HCT116 (cell line): ENCODE results near the gene NUBPL. TPM values are rescaled to one million over a fixed set of nuclear protein-coding genes. Genes with fewer than 3 reads are reported as not detected.

Experiments
- ATAC-seq: fragments of 200-7000 bp; cut with Tn5 transposase; 2 replicates; pipeline ENCODE4 v1.9.1; 2020; ENCODE audit warnings: mild to moderate bottlenecking, moderate library complexity
- BruUV-seq: library from RNA; stranded (reverse); fragments of 400-500 nt; replicated peaks from 2 replicates; lab custom pipeline; 2021; lab: Mats Ljungman, UMichigan
- CTCF ChIA-PET: fragments of 300-600 bp; sonication (Branson Sonifier 250); formaldehyde crosslinking; loops from one replicate; lab custom pipeline; 2021; ENCODE audit warnings: antibody characterized with exemption; lab: Charles Lee
- POLR2A ChIA-PET: fragments of 300-600, 350-600 bp; sonication (Branson Sonifier 250); formaldehyde crosslinking; loops from one replicate; lab custom pipeline; 2021; ENCODE audit warnings: antibody characterized with exemption; lab: Charles Lee
- RAD21 ChIA-PET, 2 experiments: fragments of 300-600 bp; sonication (Branson Sonifier 250); formaldehyde crosslinking; loops; one replicate each; lab custom pipeline; 2023; ENCODE audit warnings: low total read pairs in 2 of 2; ENCODE audit not compliant: uncharacterized antibody in 2 of 2, unreplicated experiment in 2 of 2, low non-redundant PET in 1 of 2; lab: Charles Lee
- DNase-seq: peaks from one replicate; pipeline ENCODE4 v3.0.0-alpha.2; 2010; ENCODE audit warnings: low read depth, low spot score
- H2AFZ ChIP-seq: fragments of 200-600 bp; shearing (Covaris generic), sonication (generic); 2 replicates; pipeline ENCODE4 v1.6.1; 2017; ENCODE audit warnings: low read depth, mixed run types, mixed read lengths, antibody characterized with exemption, low read length; ENCODE audit not compliant: poor library complexity, severe bottlenecking
- H3K27ac ChIP-seq: 2 replicates; pipeline ENCODE4 v1.5.1; 2012; ENCODE audit warnings: low read depth, low read length
- H3K27me3 ChIP-seq: fragments of 200-600 bp; sonication (generic); 2 replicates; pipeline ENCODE4 v1.6.1; 2016; ENCODE audit warnings: mixed run types, low read length, mixed read lengths; ENCODE audit not compliant: insufficient read depth
- H3K36me3 ChIP-seq, 2 experiments: fragments of 200-500 bp in 1 of 2; fragments of 200-600 bp in 1 of 2; sonication (Bioruptor generic) in 1 of 2; sonication (generic) in 1 of 2; 2 replicates each; pipeline versions ENCODE4 v1.5.1 to v1.6.1; 2014 to 2016; ENCODE audit warnings: low read length in 2 of 2, inconsistent platforms in 1 of 2, mixed read lengths in 1 of 2, mixed run types in 1 of 2; ENCODE audit not compliant: insufficient read depth in 2 of 2, control insufficient read depth in 1 of 2
- H3K4me1 ChIP-seq, 2 experiments: fragments of 200-600 bp in 1 of 2; sonication (generic) in 1 of 2; 2 replicates each; pipeline versions ENCODE4 v1.5.1 to v1.6.1; 2012 to 2017; ENCODE audit warnings: low read length in 2 of 2, inconsistent platforms in 1 of 2, mild to moderate bottlenecking in 1 of 2, mixed read lengths in 1 of 2, mixed run types in 1 of 2, moderate library complexity in 1 of 2; ENCODE audit not compliant: insufficient read depth in 2 of 2, control insufficient read depth in 1 of 2
- H3K4me2 ChIP-seq: fragments of 200-600 bp; sonication (generic); 2 replicates; pipeline ENCODE4 v1.6.1; 2017; ENCODE audit warnings: mixed run types, low read length, mixed read lengths
- H3K4me3 ChIP-seq, 2 experiments: fragments of 200-600 bp in 1 of 2; sonication (generic) in 1 of 2; replicated peaks in 1 of 2; 2 replicates each; pipeline ENCODE4 v1.5.1; 2011 to 2016; ENCODE audit warnings: low read length in 2 of 2, control low read depth in 1 of 2, low read depth in 1 of 2, mild to moderate bottlenecking in 1 of 2, mixed read lengths in 1 of 2, mixed run types in 1 of 2
- H3K79me2 ChIP-seq: fragments of 200-600 bp; sonication (generic); 2 replicates; pipeline ENCODE4 v1.6.1; 2017; ENCODE audit warnings: mild to moderate bottlenecking, mixed run types, low read length, moderate library complexity, mixed read lengths; ENCODE audit not compliant: insufficient read depth
- H3K9ac ChIP-seq: fragments of 200-600 bp; sonication (generic); 2 replicates; pipeline ENCODE4 v1.6.1; 2016; ENCODE audit warnings: low read length, mixed read lengths
- H3K9me2 ChIP-seq: fragments of 200-600 bp; sonication (generic), shearing (Covaris generic); 2 replicates; pipeline ENCODE4 v1.6.1; 2017; ENCODE audit warnings: mixed run types, mild to moderate bottlenecking, moderate library complexity; ENCODE audit not compliant: insufficient read depth
- H3K9me3 ChIP-seq, 2 experiments: fragments of 200-500 bp in 1 of 2; fragments of 200-600 bp in 1 of 2; sonication (Bioruptor generic) in 1 of 2; sonication (generic) in 1 of 2; 2 replicates each; pipeline ENCODE4 v1.6.1; 2014 to 2017; ENCODE audit warnings: low read length in 2 of 2, mixed read lengths in 2 of 2, inconsistent platforms in 1 of 2, low read depth in 1 of 2, mild to moderate bottlenecking in 1 of 2, mixed run types in 1 of 2, moderate library complexity in 1 of 2; ENCODE audit not compliant: control insufficient read depth in 1 of 2, insufficient read depth in 1 of 2
- H4K20me1 ChIP-seq: fragments of 200-600 bp; sonication (generic), shearing (Covaris generic); 2 replicates; pipeline ENCODE4 v1.6.1; 2017; ENCODE audit warnings: mixed run types, mild to moderate bottlenecking, moderate library complexity; ENCODE audit not compliant: insufficient read depth
- EGR1 ChIP-seq: IDR thresholded peaks from 2 replicates; pipeline ENCODE4 v1.6.1; 2012; ENCODE audit warnings: low read depth
- SIN3A ChIP-seq: IDR thresholded peaks from 2 replicates; pipeline ENCODE4 v1.6.1; 2012; ENCODE audit warnings: low read depth
- SP1 ChIP-seq: IDR thresholded peaks from 2 replicates; pipeline ENCODE4 v1.6.1; 2012; ENCODE audit warnings: low read depth
- intact Hi-C: fragments of 100-400 bp; cut with micrococcal nuclease; formaldehyde crosslinking; loops from 2 replicates; pipeline ENCODE4 v1.10.0; 2022
- total RNA-seq: library from RNA; stranded (reverse); gene quantifications from one replicate; pipeline ENCODE4 v1.2.1, GENCODE V29; 2021; ENCODE audit not compliant: unreplicated experiment
- TF ChIP-seq, protein P1 (sequence below): IDR thresholded peaks from 2 replicates; pipeline ENCODE4 v1.6.1; 2012
- TF ChIP-seq, protein P2 (sequence below): IDR thresholded peaks from 2 replicates; pipeline ENCODE4 v1.6.1; 2012; ENCODE audit warnings: low read depth
- TF ChIP-seq, protein P3 (sequence below), 3 experiments: fragments of 200-600 bp in 1 of 3; sonication (generic) in 1 of 3; IDR thresholded peaks in 2 of 3; conservative IDR thresholded peaks in 1 of 3; 2 replicates each; pipeline ENCODE4 v1.5.1; 2012 to 2017; ENCODE audit warnings: low read depth in 2 of 3, low read length in 2 of 3, antibody characterized with exemption in 1 of 3, borderline replicate concordance in 1 of 3, control low read depth in 1 of 3, mild to moderate bottlenecking in 1 of 3, mixed read lengths in 1 of 3, mixed run types in 1 of 3, moderate library complexity in 1 of 3; ENCODE audit not compliant: insufficient read depth in 1 of 3

NUBPL gene
- total RNA-seq, 1 experiment from 2014 or later: 11.3 TPM

DNA sequence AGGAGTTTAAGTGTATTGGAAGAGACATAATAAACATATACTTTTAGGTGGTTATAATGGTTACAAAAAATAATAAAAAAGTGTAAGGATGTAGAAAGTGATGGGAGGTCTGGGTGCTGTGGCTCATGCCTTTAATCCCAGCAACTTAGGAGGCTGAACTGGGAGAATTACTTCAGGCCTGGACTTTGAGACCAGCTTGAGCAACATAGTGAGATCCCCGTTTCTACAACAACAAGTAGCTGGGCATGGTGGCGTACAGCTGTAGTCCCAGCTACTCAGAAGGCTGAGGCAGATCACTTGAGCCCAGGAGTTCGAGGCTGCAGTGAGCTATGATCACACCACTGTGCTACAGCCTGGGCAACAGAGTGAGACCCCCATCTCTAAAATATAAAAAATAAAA, 19.0 kb downstream of the NUBPL start:
- no peak for ATAC-seq
- H3K9me3 ChIP-seq: no peaks in the 10 kb centered on the region
- BruUV-seq: no TSS peak
- H3K9ac ChIP-seq: no peak overlapping the region
- ChIA-PET RAD21 (no interaction called here), CTCF (no interaction called here), POLR2A (no interaction called here)
- intact Hi-C loops: no loop called here
- H3K4me1 ChIP-seq: no peaks in the 10 kb centered on the region
- TF ChIP-seq, protein P1, sequence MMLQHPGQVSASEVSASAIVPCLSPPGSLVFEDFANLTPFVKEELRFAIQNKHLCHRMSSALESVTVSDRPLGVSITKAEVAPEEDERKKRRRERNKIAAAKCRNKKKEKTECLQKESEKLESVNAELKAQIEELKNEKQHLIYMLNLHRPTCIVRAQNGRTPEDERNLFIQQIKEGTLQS: no peak
- TF ChIP-seq, protein P2, sequence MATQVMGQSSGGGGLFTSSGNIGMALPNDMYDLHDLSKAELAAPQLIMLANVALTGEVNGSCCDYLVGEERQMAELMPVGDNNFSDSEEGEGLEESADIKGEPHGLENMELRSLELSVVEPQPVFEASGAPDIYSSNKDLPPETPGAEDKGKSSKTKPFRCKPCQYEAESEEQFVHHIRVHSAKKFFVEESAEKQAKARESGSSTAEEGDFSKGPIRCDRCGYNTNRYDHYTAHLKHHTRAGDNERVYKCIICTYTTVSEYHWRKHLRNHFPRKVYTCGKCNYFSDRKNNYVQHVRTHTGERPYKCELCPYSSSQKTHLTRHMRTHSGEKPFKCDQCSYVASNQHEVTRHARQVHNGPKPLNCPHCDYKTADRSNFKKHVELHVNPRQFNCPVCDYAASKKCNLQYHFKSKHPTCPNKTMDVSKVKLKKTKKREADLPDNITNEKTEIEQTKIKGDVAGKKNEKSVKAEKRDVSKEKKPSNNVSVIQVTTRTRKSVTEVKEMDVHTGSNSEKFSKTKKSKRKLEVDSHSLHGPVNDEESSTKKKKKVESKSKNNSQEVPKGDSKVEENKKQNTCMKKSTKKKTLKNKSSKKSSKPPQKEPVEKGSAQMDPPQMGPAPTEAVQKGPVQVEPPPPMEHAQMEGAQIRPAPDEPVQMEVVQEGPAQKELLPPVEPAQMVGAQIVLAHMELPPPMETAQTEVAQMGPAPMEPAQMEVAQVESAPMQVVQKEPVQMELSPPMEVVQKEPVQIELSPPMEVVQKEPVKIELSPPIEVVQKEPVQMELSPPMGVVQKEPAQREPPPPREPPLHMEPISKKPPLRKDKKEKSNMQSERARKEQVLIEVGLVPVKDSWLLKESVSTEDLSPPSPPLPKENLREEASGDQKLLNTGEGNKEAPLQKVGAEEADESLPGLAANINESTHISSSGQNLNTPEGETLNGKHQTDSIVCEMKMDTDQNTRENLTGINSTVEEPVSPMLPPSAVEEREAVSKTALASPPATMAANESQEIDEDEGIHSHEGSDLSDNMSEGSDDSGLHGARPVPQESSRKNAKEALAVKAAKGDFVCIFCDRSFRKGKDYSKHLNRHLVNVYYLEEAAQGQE: no peak
- TF ChIP-seq SIN3A: no peak
- no peak for TF ChIP-seq EGR1
- TF ChIP-seq, protein P3, sequence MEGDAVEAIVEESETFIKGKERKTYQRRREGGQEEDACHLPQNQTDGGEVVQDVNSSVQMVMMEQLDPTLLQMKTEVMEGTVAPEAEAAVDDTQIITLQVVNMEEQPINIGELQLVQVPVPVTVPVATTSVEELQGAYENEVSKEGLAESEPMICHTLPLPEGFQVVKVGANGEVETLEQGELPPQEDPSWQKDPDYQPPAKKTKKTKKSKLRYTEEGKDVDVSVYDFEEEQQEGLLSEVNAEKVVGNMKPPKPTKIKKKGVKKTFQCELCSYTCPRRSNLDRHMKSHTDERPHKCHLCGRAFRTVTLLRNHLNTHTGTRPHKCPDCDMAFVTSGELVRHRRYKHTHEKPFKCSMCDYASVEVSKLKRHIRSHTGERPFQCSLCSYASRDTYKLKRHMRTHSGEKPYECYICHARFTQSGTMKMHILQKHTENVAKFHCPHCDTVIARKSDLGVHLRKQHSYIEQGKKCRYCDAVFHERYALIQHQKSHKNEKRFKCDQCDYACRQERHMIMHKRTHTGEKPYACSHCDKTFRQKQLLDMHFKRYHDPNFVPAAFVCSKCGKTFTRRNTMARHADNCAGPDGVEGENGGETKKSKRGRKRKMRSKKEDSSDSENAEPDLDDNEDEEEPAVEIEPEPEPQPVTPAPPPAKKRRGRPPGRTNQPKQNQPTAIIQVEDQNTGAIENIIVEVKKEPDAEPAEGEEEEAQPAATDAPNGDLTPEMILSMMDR (IDR thresholded peaks at IDR 0.05 in 2 of 3, conservative IDR thresholded peaks at IDR 0.05 in 1 of 3; ENCODE audit: borderline replicate concordance in 1 of 3, insufficient read depth in 1 of 3, low read depth in 2 of 3, low read length in 2 of 3): no peak
- no peak for TF ChIP-seq SP1
- H3K36me3 ChIP-seq: 0 out of 4 replicates have a peak, but pooled peaks cover 0 to 7% of the 10 kb centered on the region in 2 experiments
- no peaks in the 10 kb centered on the region for H3K27me3 ChIP-seq
- DNase-seq: no peak
- H2AFZ ChIP-seq: no peak overlapping the region
- H4K20me1 ChIP-seq: no peaks in the 10 kb centered on the region
- H3K4me3 ChIP-seq: no peak overlapping the region
- no peak overlapping the region for H3K4me2 ChIP-seq
- H3K27ac ChIP-seq: no peak overlapping the region
- H3K9me2 ChIP-seq: no peaks in the 10 kb centered on the region
- no peaks in the 10 kb centered on the region for H3K79me2 ChIP-seq
